Smooth muscle cell of the pulmonary artery (primary cell): ENCODE results near the gene RTRAF. TPM values are rescaled to one million over a fixed set of nuclear protein-coding genes. Genes with fewer than 3 reads are reported as not detected.

Experiments used
- total RNA-seq: library from RNA; depleted of rRNA; stranded (reverse); fragments of >200 nt; gene quantifications from 2 replicates; pipeline ENCODE4 v1.2.3, GENCODE V29; 2014

RTRAF gene
- total RNA-seq = 173 and 215 TPM in 2 replicates

GRCh38 chr14:51989293-51990234 lies at the start of gene RTRAF:
TSS of gene RTRAF (plus strand) at chr14:51989546. CDS start at chr14:51989640, 94 bp downstream.

Other genes starting within 250 kb of the RTRAF start
- 13.7 and 43.6 TPM in 2 replicates for gene GNG2, start 128.9 kb upstream of the RTRAF start, total RNA-seq
- 183 and 734 TPM in 2 replicates for gene NID2, start 79.5 kb downstream of the RTRAF start, total RNA-seq